Mucosa of rectum (tissue), 2 donors: ENCODE data around the gene CSKMT.
"Not testable (repeated sequence)": the region's sequence is repeated elsewhere in the genome, so short reads cannot be mapped to it uniquely, and the experiment has no call there.

Experiments
- H3K27ac ChIP-seq, 2 donors: one replicate each; pipeline ENCODE4 v1.7.0; 2013; ENCODE audit warnings: inconsistent platforms in 2 of 2, low read depth in 2 of 2, low read length in 2 of 2
- H3K27me3 ChIP-seq, 2 donors: one replicate each; pipeline ENCODE4 v1.7.0; 2013; ENCODE audit warnings: low read length in 2 of 2; ENCODE audit not compliant: control insufficient read depth in 2 of 2, insufficient read depth in 2 of 2
- H3K36me3 ChIP-seq, 2 donors: one replicate each; pipeline ENCODE4 v1.7.0; 2013; ENCODE audit warnings: low read length in 2 of 2; ENCODE audit not compliant: control insufficient read depth in 2 of 2, insufficient read depth in 2 of 2
- H3K4me1 ChIP-seq, 2 donors: one replicate each; pipeline ENCODE4 v1.7.0; 2013; ENCODE audit warnings: low read length in 2 of 2, mild to moderate bottlenecking in 1 of 2; ENCODE audit not compliant: control insufficient read depth in 2 of 2, insufficient read depth in 2 of 2
- H3K4me3 ChIP-seq, 2 donors: one replicate each; pipeline ENCODE4 v1.7.0; 2013; ENCODE audit warnings: low read length in 2 of 2
- H3K9ac ChIP-seq, 2 donors: one replicate each; pipeline ENCODE4 v1.7.0; 2013; ENCODE audit warnings: low read length in 2 of 2, low read depth in 1 of 2, mild to moderate bottlenecking in 1 of 2
- H3K9me3 ChIP-seq, 2 donors: one replicate each; pipeline ENCODE4 v1.7.0; 2013; ENCODE audit warnings: low read length in 2 of 2; ENCODE audit not compliant: control insufficient read depth in 2 of 2
- donor health status: healthy.
- donor health status: Normal muscosa, but diverticular disease.

CSKMT gene

DNA sequence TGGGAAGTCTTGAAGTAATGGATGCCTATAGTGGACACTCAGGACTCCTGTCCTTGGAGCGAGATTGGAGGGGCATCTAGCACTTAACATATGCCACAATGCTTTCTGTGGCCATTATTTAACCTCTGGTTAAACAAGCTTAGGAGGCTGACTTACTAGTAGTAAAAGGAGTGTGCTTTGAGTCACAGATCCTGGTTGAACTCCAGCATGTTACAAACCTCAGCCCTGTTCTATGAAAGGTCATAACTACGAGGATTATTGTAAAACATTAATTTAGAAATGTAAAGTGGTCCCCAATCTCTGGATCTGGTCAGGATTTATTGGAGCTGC lies 8.0 kb downstream of the CSKMT start:
- peak overlapping the region; percentile 87 to 92 for H3K27ac ChIP-seq
- peaks cover 19 to 23% of the 10 kb centered on the region in 2 donors for H3K36me3 ChIP-seq
- H3K9ac ChIP-seq, result peak overlapping the region in 1 of 2 donors; percentile 95
- H3K27me3 ChIP-seq, result no peaks in the 10 kb centered on the region
- no peaks in the 10 kb centered on the region for H3K9me3 ChIP-seq
- no peak overlapping the region for H3K4me3 ChIP-seq
- peaks cover 29 to 30% of the 10 kb centered on the region in 2 donors for H3K4me1 ChIP-seq

DNA sequence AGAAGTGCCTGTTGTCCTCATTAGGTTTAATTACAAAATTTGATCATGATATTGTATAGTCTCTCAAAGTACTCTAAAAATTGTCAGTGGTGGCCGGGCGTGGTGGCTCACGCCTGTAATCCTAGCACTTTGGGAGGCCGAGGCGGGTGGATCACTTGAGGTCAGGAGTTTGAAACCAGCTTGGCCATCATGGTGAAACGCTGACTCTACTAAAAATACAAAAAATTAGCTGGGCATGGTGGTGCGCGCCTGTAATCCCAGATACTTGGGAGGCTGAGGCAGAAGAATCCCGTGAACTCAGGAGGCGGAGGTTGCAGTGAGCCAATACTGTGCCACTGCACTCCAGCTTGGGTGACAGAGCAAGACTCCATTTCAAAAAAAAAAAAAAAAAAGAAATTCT lies 10.3 kb downstream of the CSKMT start:
- Histone ChIP-seq H3K36me3 (peaks cover 19 to 23% of the 10 kb centered on the region in 2 donors), H3K4me1 (peaks cover 28 to 30% of the 10 kb centered on the region in 2 donors)
- not testable (repeated sequence) for H3K9ac ChIP-seq

DNA sequence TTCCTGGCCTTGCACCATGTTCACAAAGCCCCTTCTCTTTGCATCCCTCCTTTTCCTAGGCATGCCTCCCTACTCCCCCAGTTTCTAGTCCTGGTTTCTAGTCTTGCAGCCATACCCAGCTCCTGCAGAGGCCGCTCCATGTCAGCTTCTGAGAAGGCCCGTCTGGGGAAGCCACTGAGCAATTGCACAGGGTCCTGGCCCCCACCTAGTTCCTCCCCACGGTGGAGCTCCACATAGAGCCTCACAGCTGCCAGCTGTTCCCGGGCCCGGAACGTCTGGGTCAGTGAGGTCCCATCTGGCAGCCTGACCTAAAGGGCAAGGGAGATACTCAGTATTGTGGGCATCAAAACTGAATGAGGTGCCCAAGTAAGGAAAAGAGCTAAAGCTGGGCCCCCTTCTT lies 11.6 kb downstream of the CSKMT start:
- H3K9me3 ChIP-seq, result no peaks in the 10 kb centered on the region
- no peak overlapping the region for H3K27ac ChIP-seq
- peaks cover 19 to 23% of the 10 kb centered on the region in 2 donors for H3K36me3 ChIP-seq
- H3K27me3 ChIP-seq, result no peaks in the 10 kb centered on the region
- peaks cover 21 to 24% of the 10 kb centered on the region in 2 donors for H3K4me1 ChIP-seq
- no peak overlapping the region for H3K4me3 ChIP-seq
- no peak overlapping the region for H3K9ac ChIP-seq

More for the DNA sequence above, 10.3 kb downstream of the CSKMT start:
- H3K27ac ChIP-seq, H3K27me3 ChIP-seq, H3K4me3 ChIP-seq, H3K9me3 ChIP-seq: not testable (repeated sequence)

DNA sequence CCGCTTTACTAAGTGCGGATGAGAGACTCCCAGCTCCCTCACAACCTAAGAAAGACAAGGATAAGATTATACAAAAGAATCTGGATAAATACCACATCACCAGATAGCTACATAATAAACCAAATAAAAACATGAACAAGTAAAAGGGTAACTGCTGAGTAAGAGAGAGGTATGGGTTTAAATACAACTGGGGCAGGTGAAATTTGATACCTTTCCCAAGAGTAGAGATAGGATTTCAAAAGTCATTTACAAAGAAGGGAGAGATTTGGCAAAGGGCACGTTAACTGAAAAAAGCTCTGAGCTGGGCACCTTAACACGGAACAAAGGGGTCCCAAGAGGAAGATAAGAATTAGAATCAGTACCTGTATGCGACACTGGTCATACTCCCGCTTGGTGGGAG lies 12.0 kb downstream of the CSKMT start:
- Histone ChIP-seq H3K27me3 (no peaks in the 10 kb centered on the region), H3K4me3 (no peak overlapping the region), H3K4me1 (peaks cover 21 to 23% of the 10 kb centered on the region in 2 donors), H3K27ac (no peak overlapping the region), H3K9me3 (no peaks in the 10 kb centered on the region), H3K36me3 (peaks cover 19 to 23% of the 10 kb centered on the region in 2 donors), H3K9ac (peak overlapping the region in 1 of 2 donors; percentile 24)

DNA sequence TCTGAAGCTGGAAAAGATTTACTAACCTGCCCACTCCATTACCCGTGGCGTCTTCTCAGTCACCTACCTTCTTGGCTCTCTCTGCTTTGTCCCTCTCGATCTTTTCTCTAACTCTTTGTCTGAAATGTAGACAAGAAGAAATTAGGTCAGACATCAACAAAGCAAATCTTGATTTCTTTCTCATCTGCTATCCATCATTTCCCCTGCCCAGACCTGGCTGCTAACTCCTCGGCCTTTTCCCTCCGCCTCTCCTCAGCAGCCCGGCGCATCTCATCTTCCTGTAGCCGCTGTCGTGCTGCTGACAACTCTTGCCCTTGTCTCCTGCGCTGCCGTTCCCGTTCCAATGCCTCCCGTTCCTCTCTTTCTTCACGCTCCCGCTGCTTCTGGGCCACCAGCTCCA lies 12.6 kb downstream of the CSKMT start:
- peaks cover 17 to 18% of the 10 kb centered on the region in 2 donors for H3K4me1 ChIP-seq
- H3K9me3 ChIP-seq, result no peaks in the 10 kb centered on the region
- peak overlapping the region; percentile 83 to 93 for H3K4me3 ChIP-seq
- H3K36me3 ChIP-seq, result peaks cover 19 to 23% of the 10 kb centered on the region in 2 donors
- no peaks in the 10 kb centered on the region for H3K27me3 ChIP-seq
- H3K27ac ChIP-seq, result no peak overlapping the region
- H3K9ac ChIP-seq, result peak overlapping the region in 1 of 2 donors; percentile 91

DNA sequence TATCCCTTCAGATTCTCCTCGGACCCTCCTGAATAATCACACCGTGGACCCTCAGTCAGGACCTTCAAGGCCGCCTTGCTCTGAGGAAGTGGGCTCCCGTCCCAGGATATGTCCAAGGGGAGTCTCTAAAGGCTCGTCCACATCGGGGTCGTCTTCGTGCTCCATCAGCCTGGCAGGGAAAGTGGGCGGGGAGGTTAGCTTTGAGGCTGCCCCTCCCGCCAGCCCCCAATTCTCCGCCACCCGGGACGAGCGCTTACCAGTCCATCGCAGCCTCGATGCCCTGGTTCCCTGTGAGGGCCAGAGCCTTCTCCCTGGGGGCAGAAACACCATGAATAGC lies 13.3 kb downstream of the CSKMT start:
- Histone ChIP-seq H3K27ac (peak overlapping the region; percentile 71 to 90), H3K9ac (peak overlapping the region; percentile 91), H3K36me3 (peaks cover 19 to 23% of the 10 kb centered on the region in 2 donors), H3K4me1 (peaks cover 13 to 14% of the 10 kb centered on the region in 2 donors), H3K27me3 (no peaks in the 10 kb centered on the region), H3K4me3 (peak overlapping the region; percentile 83 to 93), H3K9me3 (no peaks in the 10 kb centered on the region)

DNA sequence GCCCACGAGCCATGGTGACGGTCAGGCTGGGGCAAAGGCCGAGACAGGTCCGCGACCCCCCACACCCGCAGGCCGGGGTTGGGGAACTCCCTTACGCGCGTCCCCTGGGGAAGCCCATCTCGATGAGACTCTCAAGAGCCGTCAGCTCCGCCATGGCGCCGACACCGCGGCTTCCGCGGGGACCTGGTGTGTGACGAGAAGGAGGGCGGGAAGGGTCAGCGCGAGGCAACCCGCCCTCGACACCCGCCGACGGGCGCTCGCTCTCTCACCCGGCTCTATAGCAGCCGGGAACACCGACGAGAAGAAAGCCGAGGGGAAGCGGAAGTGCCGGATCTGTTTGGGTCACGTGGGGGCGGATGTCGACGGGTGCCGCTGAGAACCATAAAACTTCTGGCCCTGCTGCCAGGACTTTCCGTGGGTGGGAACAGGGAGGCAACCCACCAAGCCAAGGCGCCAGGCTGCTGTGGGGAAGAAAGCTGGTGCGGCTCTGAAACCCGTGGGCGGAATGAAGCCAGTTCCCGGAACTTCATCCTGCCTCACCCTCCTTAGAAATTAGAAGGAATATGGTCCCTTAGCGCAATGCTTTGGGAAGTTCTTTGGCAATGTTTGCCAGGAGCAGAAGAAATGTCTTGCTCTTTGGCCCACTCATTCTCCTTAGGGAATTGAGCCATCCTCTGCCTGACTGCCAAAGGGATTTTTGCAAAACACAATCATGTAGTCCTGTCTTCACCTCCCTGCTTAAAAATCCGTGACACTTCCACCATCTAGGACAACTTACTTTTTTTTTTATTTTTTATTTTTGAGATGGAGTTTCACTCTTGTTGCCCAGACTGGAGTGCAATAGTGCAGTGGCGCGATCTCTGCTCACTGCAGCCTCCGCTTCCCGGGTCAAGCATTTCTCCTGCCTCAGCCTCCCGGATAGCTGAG lies 13.9 kb downstream of the CSKMT start, which contains the start of gene UBXN1:
UBXN1 (minus strand) TSS at position 304 of the 927 bp plus-strand sequence; CDS start at position 154, 150 bp downstream.
- no peaks in the 10 kb centered on the region for H3K9me3 ChIP-seq
- peak within 1 kb of the TSS; percentile 71 to 90 for H3K27ac ChIP-seq
- peak within 1 kb of the TSS; percentile 91 for H3K9ac ChIP-seq
- peaks cover 19 to 21% of the 10 kb centered on the region in 2 donors for H3K36me3 ChIP-seq
- peak within 1 kb of the TSS; percentile 83 to 93 for H3K4me3 ChIP-seq
- peaks cover 13 to 14% of the 10 kb centered on the region in 2 donors for H3K4me1 ChIP-seq
- H3K27me3 ChIP-seq, result no peaks in the 10 kb centered on the region

DNA sequence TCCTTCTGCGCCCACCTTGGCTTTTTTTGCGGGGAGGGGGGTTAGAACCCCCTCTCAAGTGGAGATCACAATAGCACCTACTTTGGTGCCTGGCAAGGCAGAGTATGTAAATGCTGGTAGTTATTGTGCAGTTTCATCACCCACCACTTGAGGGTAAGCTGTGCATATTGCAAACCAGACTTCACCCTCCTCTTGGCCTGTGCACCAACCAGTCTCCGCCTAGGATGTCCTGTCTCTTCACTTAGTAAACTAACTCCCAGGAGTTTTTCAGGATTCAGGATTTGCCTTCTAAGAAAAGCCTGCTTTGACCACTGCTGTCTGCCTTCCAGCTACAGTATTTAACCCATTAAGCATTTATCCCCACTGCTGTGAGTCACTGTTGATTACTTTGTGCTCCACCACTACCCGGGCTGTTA lies 15.7 kb downstream of the CSKMT start:
- Histone ChIP-seq H3K9me3 (no peaks in the 10 kb centered on the region), H3K9ac (no peak overlapping the region), H3K27ac (no peak overlapping the region), H3K4me1 (peaks cover 13 to 14% of the 10 kb centered on the region in 2 donors), H3K4me3 (no peak overlapping the region), H3K27me3 (no peaks in the 10 kb centered on the region), H3K36me3 (peaks cover 16 to 19% of the 10 kb centered on the region in 2 donors)

DNA sequence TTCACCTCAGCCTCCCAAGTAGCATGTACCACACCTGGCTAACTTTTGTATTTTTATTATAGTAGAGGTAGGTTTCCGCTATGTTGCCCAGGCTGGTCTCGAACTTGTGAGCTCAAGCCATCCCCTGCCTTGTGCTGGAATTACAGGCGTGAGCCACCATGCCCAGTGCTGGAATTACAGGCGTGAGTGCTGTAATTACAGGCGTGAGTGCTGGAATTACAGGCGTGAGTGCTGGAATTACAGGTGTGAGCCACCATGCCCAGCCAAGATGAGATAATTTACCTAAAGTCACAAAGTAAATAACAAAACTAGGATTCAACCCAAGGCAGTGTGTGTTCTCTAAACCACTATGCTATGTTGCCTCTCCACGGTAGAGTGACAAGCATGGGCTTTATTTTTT lies 17.4 kb downstream of the CSKMT start:
- H3K9ac ChIP-seq, result no peak overlapping the region
- peaks cover 12 to 13% of the 10 kb centered on the region in 2 donors for H3K4me1 ChIP-seq
- no peak overlapping the region for H3K27ac ChIP-seq
- H3K4me3 ChIP-seq, result no peak overlapping the region
- H3K9me3 ChIP-seq, result no peaks in the 10 kb centered on the region
- peaks cover 2 to 5% of the 10 kb centered on the region in 2 donors for H3K36me3 ChIP-seq
- H3K27me3 ChIP-seq, result no peaks in the 10 kb centered on the region
